ENCODE measurements around the gene CTTNBP2.

GRCh38 chr7:117809958-117810357 is 63.3 kb downstream of the CTTNBP2 start:
- TF ChIP-seq CTCF (IDR thresholded peaks at IDR 0.05; ENCODE audit: poor library complexity, severe bottlenecking), result no peak
- no peak for TF ChIP-seq REST (IDR thresholded peaks at IDR 0.05; ENCODE audit: borderline replicate concordance)
- TF ChIP-seq TAF1 (IDR thresholded peaks at IDR 0.05; ENCODE audit: low read depth), result no peak
- no peak for TF ChIP-seq RAD21 (conservative IDR thresholded peaks at IDR 0.05)
- no peak for TF ChIP-seq EZH2 (IDR thresholded peaks at IDR 0.05; ENCODE audit: borderline replicate concordance, insufficient read depth, low read length, poor library complexity, severe bottlenecking)
- TF ChIP-seq MXI1 (conservative IDR thresholded peaks at IDR 0.05; ENCODE audit: poor library complexity, severe bottlenecking), result no peak
